Mesenchymal stem cell (in vitro differentiated cells and primary cell): ENCODE data around the gene PLEKHJ1.
A peak's percentile ranks its signal among the peaks of the same experiment; 100 is the strongest.

Source experiments
- DNase-seq: peaks from one replicate; pipeline ENCODE4 v3.0.0-alpha.2; 2013
- H2AFZ ChIP-seq: one replicate; pipeline ENCODE4 v1.6.1; 2013; ENCODE audit warnings: low read depth, mild to moderate bottlenecking, control low read depth, inconsistent platforms, low read length, moderate library complexity
- H2AK5ac ChIP-seq: 2 replicates; pipeline ENCODE4 v1.6.1; 2013; ENCODE audit warnings: low read length, moderate library complexity, mild to moderate bottlenecking, inconsistent platforms; ENCODE audit not compliant: severe bottlenecking
- H2BK120ac ChIP-seq: one replicate; pipeline ENCODE4 v1.6.1; 2013; ENCODE audit warnings: low read depth, mild to moderate bottlenecking, inconsistent platforms, low read length, moderate library complexity
- H2BK12ac ChIP-seq, 2 experiments: one replicate each; pipeline ENCODE4 v1.6.1; 2013; ENCODE audit warnings: inconsistent platforms in 2 of 2, low read length in 2 of 2, mild to moderate bottlenecking in 2 of 2, moderate library complexity in 2 of 2, control low read depth in 1 of 2
- H2BK15ac ChIP-seq: one replicate; pipeline ENCODE4 v1.6.1; 2013; ENCODE audit warnings: mild to moderate bottlenecking, low read depth, inconsistent platforms; ENCODE audit not compliant: poor library complexity, severe bottlenecking
- H2BK5ac ChIP-seq: 2 replicates; pipeline ENCODE4 v1.6.1; 2013; ENCODE audit warnings: low read depth, mild to moderate bottlenecking, low read length, control low read depth, inconsistent platforms; ENCODE audit not compliant: poor library complexity, severe bottlenecking
- H3K14ac ChIP-seq, 2 experiments: one replicate each; pipeline ENCODE4 v1.6.1; 2013; ENCODE audit warnings: inconsistent platforms in 2 of 2, low read length in 2 of 2, control low read depth in 1 of 2, mild to moderate bottlenecking in 1 of 2, moderate library complexity in 1 of 2
- H3K18ac ChIP-seq, 2 experiments: one replicate each; pipeline ENCODE4 v1.6.1; 2013; ENCODE audit warnings: inconsistent platforms in 2 of 2, low read length in 2 of 2, control low read depth in 1 of 2, low read depth in 1 of 2, mild to moderate bottlenecking in 1 of 2
- H3K23ac ChIP-seq, 2 experiments: one replicate each; pipeline ENCODE4 v1.6.1; 2013; ENCODE audit warnings: inconsistent platforms in 2 of 2, low read length in 2 of 2, mild to moderate bottlenecking in 2 of 2, moderate library complexity in 2 of 2, control low read depth in 1 of 2
- H3K27ac ChIP-seq: 2 replicates; pipeline ENCODE4 v1.5.1; 2013; ENCODE audit warnings: mild to moderate bottlenecking, moderate library complexity, low read length, control low read depth, inconsistent platforms; ENCODE audit not compliant: poor library complexity, severe bottlenecking
- H3K27me3 ChIP-seq, 2 experiments: 2 replicates each; pipeline versions ENCODE4 v1.6.1 to v1.7.0; 2013; ENCODE audit warnings: low read length in 2 of 2, mild to moderate bottlenecking in 2 of 2, moderate library complexity in 2 of 2, control low read depth in 1 of 2, inconsistent platforms in 1 of 2; ENCODE audit not compliant: control insufficient read depth in 1 of 2, insufficient read depth in 1 of 2
- H3K36me3 ChIP-seq, 2 experiments: 2 replicates each; pipeline versions ENCODE4 v1.6.1 to v1.7.0; 2013; ENCODE audit warnings: low read length in 2 of 2, control low read depth in 1 of 2, inconsistent platforms in 1 of 2, low read depth in 1 of 2, mild to moderate bottlenecking in 1 of 2; ENCODE audit not compliant: insufficient read depth in 2 of 2, control insufficient read depth in 1 of 2
- H3K4ac ChIP-seq, 2 experiments: one replicate each; pipeline ENCODE4 v1.6.1; 2013; ENCODE audit warnings: inconsistent platforms in 2 of 2, low read length in 2 of 2, mild to moderate bottlenecking in 2 of 2, moderate library complexity in 2 of 2, control low read depth in 1 of 2, low read depth in 1 of 2
- H3K4me1 ChIP-seq: 2 replicates; pipeline ENCODE4 v1.6.1; 2013; ENCODE audit warnings: low read depth, low read length, control low read depth; ENCODE audit not compliant: control insufficient read depth, insufficient read depth
- H3K4me2 ChIP-seq: 2 replicates; pipeline ENCODE4 v1.6.1; 2013; ENCODE audit warnings: low read length, mild to moderate bottlenecking, inconsistent platforms; ENCODE audit not compliant: poor library complexity, severe bottlenecking
- H3K4me3 ChIP-seq, 2 experiments: 2 replicates each; pipeline versions ENCODE4 v1.5.1 to v1.7.0; 2013; ENCODE audit warnings: low read length in 2 of 2, mild to moderate bottlenecking in 2 of 2, control low read depth in 1 of 2, low read depth in 1 of 2; ENCODE audit not compliant: insufficient read depth in 1 of 2
- H3K79me1 ChIP-seq: replicated peaks from 2 replicates; pipeline ENCODE4 v1.6.1; 2013; ENCODE audit warnings: mild to moderate bottlenecking, control low read depth, low read length, inconsistent platforms; ENCODE audit not compliant: poor library complexity, severe bottlenecking
- H3K9ac ChIP-seq: 2 replicates; pipeline ENCODE4 v1.7.0; 2013; ENCODE audit warnings: mild to moderate bottlenecking, low read length, moderate library complexity
- H3K9me3 ChIP-seq: 2 replicates; pipeline ENCODE4 v1.7.0; 2013; ENCODE audit warnings: mild to moderate bottlenecking, low read length; ENCODE audit not compliant: control insufficient read depth
- H4K8ac ChIP-seq: one replicate; pipeline ENCODE4 v1.6.1; 2013; ENCODE audit warnings: inconsistent platforms, mild to moderate bottlenecking, low read length, moderate library complexity
- H4K91ac ChIP-seq: one replicate; pipeline ENCODE4 v1.6.1; 2013; ENCODE audit warnings: mild to moderate bottlenecking, low read length, inconsistent platforms
- WGBS: methylation state at CpG from one replicate; pipeline ENCODE4 v1.1.7; 2013; ENCODE audit warnings: mixed read lengths; 5-methylcytosine and 5-hydroxymethylcytosine counted together

Gene PLEKHJ1

DNA sequence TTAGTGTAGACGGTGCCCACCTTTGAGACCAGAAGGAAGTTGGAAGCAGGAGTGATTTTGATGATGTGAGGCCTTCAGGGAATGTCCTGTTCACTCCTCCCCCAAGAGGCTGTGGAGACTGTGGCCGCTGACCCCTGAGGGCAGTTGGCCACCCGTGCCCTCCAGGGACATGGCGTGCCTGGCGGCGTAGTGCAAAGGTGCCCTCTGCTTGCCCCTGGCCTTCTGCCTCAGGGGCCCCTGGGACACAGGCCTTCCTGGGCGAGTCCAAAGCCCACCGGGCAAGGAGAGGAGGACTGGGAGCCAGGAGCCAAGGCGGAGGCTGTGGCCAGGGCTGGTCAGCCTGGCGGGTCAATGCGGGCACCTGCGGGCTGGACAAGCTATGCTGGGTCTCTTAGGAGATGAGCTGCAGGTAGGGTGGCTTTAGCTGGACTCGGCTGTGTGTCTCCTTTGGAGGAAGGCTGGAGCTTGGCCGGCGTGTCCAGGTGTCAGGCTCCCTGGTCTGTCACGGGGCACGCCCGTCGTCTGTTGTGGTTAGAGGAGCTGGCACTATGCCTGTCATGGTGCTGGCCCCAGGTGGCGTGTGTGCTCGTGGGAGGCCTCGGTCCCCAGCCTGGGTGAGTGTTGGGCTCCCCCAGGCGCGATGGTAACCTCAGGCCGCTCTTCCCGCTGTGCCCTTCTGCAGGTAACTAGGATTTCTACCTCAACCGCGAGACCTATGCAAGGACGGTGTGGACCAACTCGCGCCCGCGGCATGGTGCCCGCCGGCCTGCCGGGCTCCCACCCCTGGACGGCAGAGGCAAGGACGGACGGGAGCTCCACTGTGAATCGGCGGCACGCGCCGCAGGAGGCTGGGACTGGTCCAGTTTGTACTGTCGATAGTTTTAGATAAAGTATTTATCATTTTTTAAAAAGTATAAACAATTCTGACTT is 6.8 kb downstream of the PLEKHJ1 start:
- no peak overlapping the region for H2BK120ac ChIP-seq
- H3K23ac ChIP-seq = peak overlapping the region in 1 of 2 experiments; percentile 40
- no peak for DNase-seq
- no peak overlapping the region for H2AFZ ChIP-seq
- peaks cover 86 to 100% of the 10 kb centered on the region in 2 experiments for H3K36me3 ChIP-seq
- WGBS = 98% methylated on average over 39 of the region's 45 CpGs
- H3K4me1 ChIP-seq = peaks cover 31% of the 10 kb centered on the region
- H3K27me3 ChIP-seq = no peaks in the 10 kb centered on the region
- H2AK5ac ChIP-seq = no peak overlapping the region
- no peak overlapping the region for H4K8ac ChIP-seq
- no peak overlapping the region for H3K18ac ChIP-seq
- H3K4me3 ChIP-seq = no peak overlapping the region
- no peak overlapping the region for H4K91ac ChIP-seq
- H3K14ac ChIP-seq = no peak overlapping the region
- peaks cover 20% of the 10 kb centered on the region for H3K79me1 ChIP-seq
- H2BK12ac ChIP-seq = no peak overlapping the region
- H2BK15ac ChIP-seq = no peak overlapping the region
- H3K27ac ChIP-seq = no peak overlapping the region
- no peak overlapping the region for H3K9ac ChIP-seq
- no peak overlapping the region for H3K4ac ChIP-seq
- H3K9me3 ChIP-seq = no peaks in the 10 kb centered on the region
- no peak overlapping the region for H3K4me2 ChIP-seq
- H2BK5ac ChIP-seq = no peak overlapping the region

DNA sequence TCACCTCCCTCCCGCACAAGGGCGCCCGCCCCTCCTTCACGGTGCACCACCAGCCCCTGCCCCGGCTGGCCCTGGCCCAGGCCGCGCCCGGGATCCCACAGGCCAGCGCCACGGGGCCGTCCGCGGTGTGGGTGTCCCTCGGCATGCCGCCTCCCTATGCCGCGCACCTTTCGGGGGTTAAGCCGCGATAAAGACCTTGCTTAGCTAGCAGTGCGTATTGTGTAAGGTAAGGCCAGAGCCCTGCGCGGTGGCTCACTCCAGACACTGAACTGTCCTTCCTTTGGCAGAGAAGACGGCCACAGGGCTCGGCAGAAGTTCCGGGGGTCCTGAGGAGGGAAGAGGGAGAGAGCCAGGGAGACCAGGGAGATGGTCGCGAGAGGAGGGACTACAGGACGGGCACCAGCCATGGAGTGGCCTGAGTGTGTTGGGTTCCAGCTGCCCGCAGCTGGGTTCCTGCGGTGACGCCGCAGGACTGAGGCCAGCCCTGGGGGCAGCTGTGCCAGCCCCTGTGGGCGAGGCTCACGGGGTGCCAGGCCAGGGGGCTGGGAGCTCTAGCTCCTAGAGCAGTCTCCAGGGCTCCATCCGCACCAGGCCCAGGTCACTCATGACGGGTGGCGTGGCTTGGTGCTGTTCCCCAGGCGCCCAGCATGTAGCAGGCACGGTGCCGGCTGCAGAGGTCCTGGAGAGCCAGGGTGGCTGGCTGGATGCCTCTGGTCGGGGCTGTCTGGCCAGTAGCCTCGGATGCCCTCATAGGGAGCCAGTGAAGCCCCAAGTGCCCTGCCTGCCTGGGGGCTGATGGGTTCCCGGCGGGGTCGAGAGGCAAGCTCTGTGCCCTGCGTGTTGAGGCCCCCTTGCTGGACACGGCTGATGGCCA is 7.7 kb downstream of the PLEKHJ1 start:
- Histone ChIP-seq H3K27me3 (no peaks in the 10 kb centered on the region), H2AFZ (no peak overlapping the region), H3K9ac (no peak overlapping the region), H3K4me3 (no peak overlapping the region), H3K14ac (no peak overlapping the region), H3K9me3 (no peaks in the 10 kb centered on the region), H2AK5ac (no peak overlapping the region), H4K91ac (no peak overlapping the region), H2BK5ac (no peak overlapping the region), H2BK120ac (no peak overlapping the region), H3K27ac (no peak overlapping the region), H3K4ac (no peak overlapping the region), H3K4me2 (no peak overlapping the region), H3K23ac (no peak overlapping the region), H4K8ac (no peak overlapping the region), H2BK15ac (no peak overlapping the region), H3K18ac (no peak overlapping the region), H2BK12ac (no peak overlapping the region), H3K4me1 (peaks cover 24% of the 10 kb centered on the region), H3K79me1 (peaks cover 20% of the 10 kb centered on the region), H3K36me3 (peaks cover 86 to 100% of the 10 kb centered on the region in 2 experiments)
- no peak for DNase-seq
- 97% methylated on average over 48 of the region's 48 CpGs for WGBS

DNA sequence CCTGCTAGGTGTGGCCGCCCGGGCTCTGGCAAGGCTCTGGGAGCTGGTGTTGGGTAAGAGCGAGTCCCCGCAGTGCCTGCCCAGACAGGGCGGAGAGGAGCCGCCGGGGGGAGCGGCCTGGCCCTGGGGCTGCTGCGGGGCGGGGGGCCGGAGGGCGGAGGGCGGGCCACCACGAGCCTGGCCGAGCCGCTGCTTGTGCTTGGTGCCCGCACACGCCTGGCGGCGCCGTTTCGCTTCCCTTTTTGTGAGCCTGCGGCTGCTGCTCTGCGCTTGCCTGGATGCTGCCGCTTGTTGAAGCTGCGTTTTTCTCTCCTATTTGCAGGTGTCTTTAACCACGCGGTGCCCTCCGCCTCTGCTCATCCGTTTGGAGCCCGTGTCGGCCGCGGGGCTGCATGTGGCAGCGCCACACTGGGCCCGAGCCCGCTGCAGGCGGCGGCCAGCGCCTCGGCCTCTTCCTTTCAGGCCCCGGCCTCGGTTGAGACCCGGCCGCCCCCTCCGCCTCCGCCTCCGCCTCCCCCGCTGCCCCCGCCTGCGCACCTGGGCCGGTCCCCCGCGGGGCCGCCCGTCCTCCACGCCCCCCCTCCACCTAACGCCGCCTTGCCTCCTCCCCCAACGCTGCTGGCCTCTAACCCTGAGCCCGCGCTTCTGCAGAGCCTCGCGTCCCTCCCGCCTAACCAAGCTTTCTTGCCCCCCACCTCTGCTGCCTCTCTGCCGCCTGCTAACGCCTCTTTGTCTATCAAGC is 8.5 kb downstream of the PLEKHJ1 start:
- H3K18ac ChIP-seq = no peak overlapping the region
- no peak overlapping the region for H3K4me3 ChIP-seq
- H2AFZ ChIP-seq = no peak overlapping the region
- no peak overlapping the region for H2BK5ac ChIP-seq
- no peak overlapping the region for H3K9ac ChIP-seq
- H2BK120ac ChIP-seq = no peak overlapping the region
- no peak for DNase-seq
- no peak overlapping the region for H3K23ac ChIP-seq
- peaks cover 82 to 100% of the 10 kb centered on the region in 2 experiments for H3K36me3 ChIP-seq
- H3K27me3 ChIP-seq = no peaks in the 10 kb centered on the region
- H3K4me2 ChIP-seq = no peak overlapping the region
- H4K91ac ChIP-seq = no peak overlapping the region
- 96% methylated on average over 49 of the region's 67 CpGs for WGBS
- no peak overlapping the region for H4K8ac ChIP-seq
- no peak overlapping the region for H2BK12ac ChIP-seq
- no peaks in the 10 kb centered on the region for H3K9me3 ChIP-seq
- H3K4ac ChIP-seq = no peak overlapping the region
- H2AK5ac ChIP-seq = no peak overlapping the region
- peaks cover 18% of the 10 kb centered on the region for H3K4me1 ChIP-seq
- H3K14ac ChIP-seq = no peak overlapping the region
- H2BK15ac ChIP-seq = no peak overlapping the region
- H3K27ac ChIP-seq = no peak overlapping the region
- H3K79me1 ChIP-seq = peaks cover 20% of the 10 kb centered on the region
